HCT116 (cell line): ENCODE measurements around the gene NOX3. TPM values are rescaled to one million over a fixed set of nuclear protein-coding genes. Genes with fewer than 3 reads are reported as not detected.

Experiments
- ATAC-seq: fragments of 200-7000 bp; cut with Tn5 transposase; 2 replicates; pipeline ENCODE4 v1.9.1; 2020; ENCODE audit warnings: mild to moderate bottlenecking, moderate library complexity
- BruUV-seq: library from RNA; stranded (reverse); fragments of 400-500 nt; replicated peaks from 2 replicates; lab custom pipeline; 2021; lab: Mats Ljungman, UMichigan
- CTCF ChIA-PET: fragments of 300-600 bp; sonication (Branson Sonifier 250); formaldehyde crosslinking; loops from one replicate; lab custom pipeline; 2021; ENCODE audit warnings: antibody characterized with exemption; lab: Charles Lee
- POLR2A ChIA-PET: fragments of 300-600, 350-600 bp; sonication (Branson Sonifier 250); formaldehyde crosslinking; loops from one replicate; lab custom pipeline; 2021; ENCODE audit warnings: antibody characterized with exemption; lab: Charles Lee
- RAD21 ChIA-PET, 2 experiments: fragments of 300-600 bp; sonication (Branson Sonifier 250); formaldehyde crosslinking; loops; one replicate each; lab custom pipeline; 2023; ENCODE audit warnings: low total read pairs in 2 of 2; ENCODE audit not compliant: uncharacterized antibody in 2 of 2, unreplicated experiment in 2 of 2, low non-redundant PET in 1 of 2; lab: Charles Lee
- DNase-seq: peaks from one replicate; pipeline ENCODE4 v3.0.0-alpha.2; 2010; ENCODE audit warnings: low read depth, low spot score
- H2AFZ ChIP-seq: fragments of 200-600 bp; shearing (Covaris generic), sonication (generic); 2 replicates; pipeline ENCODE4 v1.6.1; 2017; ENCODE audit warnings: low read depth, mixed run types, mixed read lengths, antibody characterized with exemption, low read length; ENCODE audit not compliant: poor library complexity, severe bottlenecking
- H3K27ac ChIP-seq: 2 replicates; pipeline ENCODE4 v1.5.1; 2012; ENCODE audit warnings: low read depth, low read length
- H3K27me3 ChIP-seq: fragments of 200-600 bp; sonication (generic); 2 replicates; pipeline ENCODE4 v1.6.1; 2016; ENCODE audit warnings: mixed run types, low read length, mixed read lengths; ENCODE audit not compliant: insufficient read depth
- H3K36me3 ChIP-seq, 2 experiments: fragments of 200-500 bp in 1 of 2; fragments of 200-600 bp in 1 of 2; sonication (Bioruptor generic) in 1 of 2; sonication (generic) in 1 of 2; 2 replicates each; pipeline versions ENCODE4 v1.5.1 to v1.6.1; 2014 to 2016; ENCODE audit warnings: low read length in 2 of 2, inconsistent platforms in 1 of 2, mixed read lengths in 1 of 2, mixed run types in 1 of 2; ENCODE audit not compliant: insufficient read depth in 2 of 2, control insufficient read depth in 1 of 2
- H3K4me1 ChIP-seq, 2 experiments: fragments of 200-600 bp in 1 of 2; sonication (generic) in 1 of 2; 2 replicates each; pipeline versions ENCODE4 v1.5.1 to v1.6.1; 2012 to 2017; ENCODE audit warnings: low read length in 2 of 2, inconsistent platforms in 1 of 2, mild to moderate bottlenecking in 1 of 2, mixed read lengths in 1 of 2, mixed run types in 1 of 2, moderate library complexity in 1 of 2; ENCODE audit not compliant: insufficient read depth in 2 of 2, control insufficient read depth in 1 of 2
- H3K4me2 ChIP-seq: fragments of 200-600 bp; sonication (generic); 2 replicates; pipeline ENCODE4 v1.6.1; 2017; ENCODE audit warnings: mixed run types, low read length, mixed read lengths
- H3K4me3 ChIP-seq, 2 experiments: fragments of 200-600 bp in 1 of 2; sonication (generic) in 1 of 2; replicated peaks in 1 of 2; 2 replicates each; pipeline ENCODE4 v1.5.1; 2011 to 2016; ENCODE audit warnings: low read length in 2 of 2, control low read depth in 1 of 2, low read depth in 1 of 2, mild to moderate bottlenecking in 1 of 2, mixed read lengths in 1 of 2, mixed run types in 1 of 2
- H3K79me2 ChIP-seq: fragments of 200-600 bp; sonication (generic); 2 replicates; pipeline ENCODE4 v1.6.1; 2017; ENCODE audit warnings: mild to moderate bottlenecking, mixed run types, low read length, moderate library complexity, mixed read lengths; ENCODE audit not compliant: insufficient read depth
- H3K9ac ChIP-seq: fragments of 200-600 bp; sonication (generic); 2 replicates; pipeline ENCODE4 v1.6.1; 2016; ENCODE audit warnings: low read length, mixed read lengths
- H3K9me2 ChIP-seq: fragments of 200-600 bp; sonication (generic), shearing (Covaris generic); 2 replicates; pipeline ENCODE4 v1.6.1; 2017; ENCODE audit warnings: mixed run types, mild to moderate bottlenecking, moderate library complexity; ENCODE audit not compliant: insufficient read depth
- H3K9me3 ChIP-seq, 2 experiments: fragments of 200-500 bp in 1 of 2; fragments of 200-600 bp in 1 of 2; sonication (Bioruptor generic) in 1 of 2; sonication (generic) in 1 of 2; 2 replicates each; pipeline ENCODE4 v1.6.1; 2014 to 2017; ENCODE audit warnings: low read length in 2 of 2, mixed read lengths in 2 of 2, inconsistent platforms in 1 of 2, low read depth in 1 of 2, mild to moderate bottlenecking in 1 of 2, mixed run types in 1 of 2, moderate library complexity in 1 of 2; ENCODE audit not compliant: control insufficient read depth in 1 of 2, insufficient read depth in 1 of 2
- H4K20me1 ChIP-seq: fragments of 200-600 bp; sonication (generic), shearing (Covaris generic); 2 replicates; pipeline ENCODE4 v1.6.1; 2017; ENCODE audit warnings: mixed run types, mild to moderate bottlenecking, moderate library complexity; ENCODE audit not compliant: insufficient read depth
- CBX3 ChIP-seq: IDR thresholded peaks from 2 replicates; pipeline ENCODE4 v1.6.1; 2012; ENCODE audit warnings: low read depth
- CEBPB ChIP-seq: IDR thresholded peaks from 2 replicates; pipeline ENCODE4 v1.6.1; 2012; ENCODE audit warnings: low read depth
- CTCF ChIP-seq, 3 experiments: fragments of 200-600 bp in 1 of 3; sonication (generic) in 1 of 3; IDR thresholded peaks in 2 of 3; conservative IDR thresholded peaks in 1 of 3; 2 replicates each; pipeline ENCODE4 v1.5.1; 2012 to 2017; ENCODE audit warnings: low read depth in 2 of 3, low read length in 2 of 3, antibody characterized with exemption in 1 of 3, borderline replicate concordance in 1 of 3, control low read depth in 1 of 3, mild to moderate bottlenecking in 1 of 3, mixed read lengths in 1 of 3, mixed run types in 1 of 3, moderate library complexity in 1 of 3; ENCODE audit not compliant: insufficient read depth in 1 of 3
- EGR1 ChIP-seq: IDR thresholded peaks from 2 replicates; pipeline ENCODE4 v1.6.1; 2012; ENCODE audit warnings: low read depth
- ELF1 ChIP-seq: IDR thresholded peaks from 2 replicates; pipeline ENCODE4 v1.6.1; 2012; ENCODE audit warnings: low read depth, borderline replicate concordance
- EZH2 ChIP-seq: fragments of 200-600 bp; sonication (generic); IDR thresholded peaks from 2 replicates; pipeline ENCODE4 v1.6.1; 2017; ENCODE audit warnings: antibody characterized with exemption, mixed run types
- EZH2phosphoT487 ChIP-seq: fragments of 200-600 bp; IDR thresholded peaks from 2 replicates; pipeline ENCODE4 v1.6.1; 2018; ENCODE audit warnings: antibody characterized with exemption, borderline replicate concordance
- FOSL1 ChIP-seq: IDR thresholded peaks from 2 replicates; pipeline ENCODE4 v1.6.1; 2012; ENCODE audit warnings: low read depth
- JUND ChIP-seq: IDR thresholded peaks from 2 replicates; pipeline ENCODE4 v1.6.1; 2012
- POLR2A ChIP-seq: IDR thresholded peaks from 2 replicates; pipeline ENCODE4 v1.7.0; 2011; ENCODE audit warnings: borderline replicate concordance; ENCODE audit not compliant: insufficient read depth, insufficient read length; ENCODE audit errors: extremely low read depth
- RAD21 ChIP-seq: IDR thresholded peaks from 2 replicates; pipeline ENCODE4 v1.6.1; 2012; ENCODE audit warnings: low read depth, mild to moderate bottlenecking
- SP1 ChIP-seq: IDR thresholded peaks from 2 replicates; pipeline ENCODE4 v1.6.1; 2012; ENCODE audit warnings: low read depth
- SRF ChIP-seq: IDR thresholded peaks from 2 replicates; pipeline ENCODE4 v1.6.1; 2012; ENCODE audit warnings: low read depth
- TCF7L2 ChIP-seq: IDR thresholded peaks from 2 replicates; pipeline ENCODE4 v1.7.0; 2011; ENCODE audit warnings: borderline replicate concordance, inconsistent platforms; ENCODE audit not compliant: insufficient read depth, insufficient read length; ENCODE audit errors: extremely low read depth
- YY1 ChIP-seq: IDR thresholded peaks from 2 replicates; pipeline ENCODE4 v1.6.1; 2011; ENCODE audit warnings: low read length, low read depth, moderate library complexity, mild to moderate bottlenecking; ENCODE audit not compliant: insufficient replicate concordance; ENCODE audit errors: extremely low read depth
- ZFX ChIP-seq: fragments of 450-650 bp; IDR thresholded peaks from 2 replicates; pipeline ENCODE4 v1.6.1; 2017
- ZNF274 ChIP-seq: fragments of 200-500 bp; sonication (Bioruptor generic); IDR thresholded peaks from 2 replicates; pipeline ENCODE4 v1.6.1; 2014; ENCODE audit warnings: mild to moderate bottlenecking, low read depth, low read length, inconsistent platforms
- intact Hi-C: fragments of 100-400 bp; cut with micrococcal nuclease; formaldehyde crosslinking; loops from 2 replicates; pipeline ENCODE4 v1.10.0; 2022
- total RNA-seq: library from RNA; stranded (reverse); gene quantifications from one replicate; pipeline ENCODE4 v1.2.1, GENCODE V29; 2021; ENCODE audit not compliant: unreplicated experiment
- TF ChIP-seq, protein P1 (sequence below): IDR thresholded peaks from 2 replicates; pipeline ENCODE4 v1.6.1; 2012
- TF ChIP-seq, protein P2 (sequence below): IDR thresholded peaks from 2 replicates; pipeline ENCODE4 v1.6.1; 2011; ENCODE audit warnings: mild to moderate bottlenecking, low read length, moderate library complexity; ENCODE audit not compliant: insufficient replicate concordance; ENCODE audit errors: extremely low read depth

The NOX3 gene
- total RNA-seq, 1 experiment from 2014 or later: not detected

DNA sequence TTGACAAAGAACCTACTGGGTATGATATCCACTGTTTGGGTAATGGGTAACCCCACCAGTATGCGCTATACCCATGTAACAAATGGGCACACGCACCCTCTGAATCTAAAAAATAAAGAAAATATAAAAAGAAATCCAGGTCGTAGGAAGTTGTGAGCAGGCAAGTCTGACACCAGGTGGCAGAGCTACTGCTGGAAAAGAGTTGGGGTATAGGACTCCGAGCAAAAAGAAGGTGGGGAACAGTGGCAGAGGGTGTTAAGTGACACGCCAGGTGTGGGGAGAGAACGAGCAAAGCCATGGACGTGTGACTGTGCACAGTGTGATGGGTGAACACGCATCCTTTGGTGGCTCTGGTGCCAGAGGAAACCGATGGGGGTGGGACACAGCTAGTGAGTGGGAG, 46.7 kb downstream of the NOX3 start:
- ATAC-seq: no peak
- ChIA-PET POLR2A (interaction anchor here (0.6 kb wide), 1 partner anchor 203 kb away, joined by 4 read pairs; no protein-coding TSS in a partner anchor), RAD21 (no interaction called here), CTCF (no interaction called here)
- no TSS peak for BruUV-seq
- no peak for TF ChIP-seq ZNF274
- peak; percentile 10; the same call in 1 of the 2 replicates for TF ChIP-seq RAD21
- Histone ChIP-seq H3K9me3 (no peaks in the 10 kb centered on the region), H3K27ac (no peak overlapping the region), H3K9me2 (no peaks in the 10 kb centered on the region), H3K4me1 (no peaks in the 10 kb centered on the region), H3K27me3 (no peaks in the 10 kb centered on the region), H3K36me3 (no peaks in the 10 kb centered on the region), H3K4me2 (no peak overlapping the region), H3K79me2 (no peaks in the 10 kb centered on the region), H3K4me3 (no peak overlapping the region), H4K20me1 (no peaks in the 10 kb centered on the region), H3K9ac (no peak overlapping the region), H2AFZ (no peak overlapping the region)
- DNase-seq: no peak
- intact Hi-C loops: no loop called here

DNA sequence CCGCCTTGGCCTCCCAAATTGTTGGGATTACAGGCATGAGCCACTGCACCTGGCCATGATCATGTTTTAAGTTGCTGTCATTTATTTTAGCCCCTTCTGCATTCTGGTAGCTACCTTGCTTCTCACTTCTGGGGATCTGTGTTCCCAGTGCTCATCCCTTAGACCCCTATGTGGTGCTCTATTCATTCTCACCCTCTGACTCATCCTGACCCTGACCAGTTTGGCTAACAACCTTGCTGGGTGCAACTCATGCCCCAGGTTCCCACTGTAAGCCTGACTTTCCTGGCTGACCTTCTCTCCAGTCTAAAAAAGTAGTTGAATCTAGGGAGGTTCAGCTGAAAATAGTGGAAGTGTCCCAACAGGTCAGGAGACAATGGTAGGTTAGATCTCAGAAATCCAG, 47.4 kb downstream of the NOX3 start:
- Histone ChIP-seq H3K4me1 (no peaks in the 10 kb centered on the region), H3K27ac (no peak overlapping the region), H2AFZ (no peak overlapping the region), H3K9ac (no peak overlapping the region), H4K20me1 (no peaks in the 10 kb centered on the region), H3K4me3 (no peak overlapping the region), H3K27me3 (no peaks in the 10 kb centered on the region), H3K9me3 (no peaks in the 10 kb centered on the region), H3K79me2 (no peaks in the 10 kb centered on the region), H3K36me3 (no peaks in the 10 kb centered on the region), H3K9me2 (no peaks in the 10 kb centered on the region), H3K4me2 (no peak overlapping the region)
- ChIA-PET RAD21 (no interaction called here), CTCF (no interaction called here), POLR2A (interaction anchor here (0.6 kb wide), 1 partner anchor 204 kb away, joined by 4 read pairs; no protein-coding TSS in a partner anchor)
- no peak for DNase-seq
- no TSS peak for BruUV-seq
- no peak for ATAC-seq
- TF ChIP-seq ZFX (no peak), SP1 (no peak), YY1 (no peak), JUND (no peak), CTCF (IDR thresholded peaks at IDR 0.05 in 2 of 3, conservative IDR thresholded peaks at IDR 0.05 in 1 of 3; ENCODE audit: borderline replicate concordance in 1 of 3, insufficient read depth in 1 of 3, low read depth in 2 of 3, low read length in 2 of 3) (no peak), EZH2 (no peak), CBX3 (no peak), ELF1 (no peak), TCF7L2 (no peak), FOSL1 (no peak), RAD21 (no peak), CEBPB (no peak), EGR1 (no peak), ZNF274 (no peak), POLR2A (no peak), SRF (no peak), EZH2phosphoT487 (no peak)
- TF ChIP-seq, protein P1, sequence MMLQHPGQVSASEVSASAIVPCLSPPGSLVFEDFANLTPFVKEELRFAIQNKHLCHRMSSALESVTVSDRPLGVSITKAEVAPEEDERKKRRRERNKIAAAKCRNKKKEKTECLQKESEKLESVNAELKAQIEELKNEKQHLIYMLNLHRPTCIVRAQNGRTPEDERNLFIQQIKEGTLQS: no peak
- TF ChIP-seq, protein P2, sequence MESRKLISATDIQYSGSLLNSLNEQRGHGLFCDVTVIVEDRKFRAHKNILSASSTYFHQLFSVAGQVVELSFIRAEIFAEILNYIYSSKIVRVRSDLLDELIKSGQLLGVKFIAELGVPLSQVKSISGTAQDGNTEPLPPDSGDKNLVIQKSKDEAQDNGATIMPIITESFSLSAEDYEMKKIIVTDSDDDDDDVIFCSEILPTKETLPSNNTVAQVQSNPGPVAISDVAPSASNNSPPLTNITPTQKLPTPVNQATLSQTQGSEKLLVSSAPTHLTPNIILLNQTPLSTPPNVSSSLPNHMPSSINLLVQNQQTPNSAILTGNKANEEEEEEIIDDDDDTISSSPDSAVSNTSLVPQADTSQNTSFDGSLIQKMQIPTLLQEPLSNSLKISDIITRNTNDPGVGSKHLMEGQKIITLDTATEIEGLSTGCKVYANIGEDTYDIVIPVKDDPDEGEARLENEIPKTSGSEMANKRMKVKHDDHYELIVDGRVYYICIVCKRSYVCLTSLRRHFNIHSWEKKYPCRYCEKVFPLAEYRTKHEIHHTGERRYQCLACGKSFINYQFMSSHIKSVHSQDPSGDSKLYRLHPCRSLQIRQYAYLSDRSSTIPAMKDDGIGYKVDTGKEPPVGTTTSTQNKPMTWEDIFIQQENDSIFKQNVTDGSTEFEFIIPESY: no peak
- intact Hi-C loops: no loop called here
